ENCODE data around the gene NTN4. TPM values are rescaled to one million over a fixed set of nuclear protein-coding genes. Genes with fewer than 3 reads are reported as not detected.

NTN4 gene
- total and polyA plus RNA-seq, 4 donors, result 3.2 to 30.5 (median 15.0) TPM

- Histone ChIP-seq H3K4me3 (ENCODE audit: low read depth in 1 of 3, low read length in 3 of 3) (no peak overlapping the region), H3K4me1 (ENCODE audit: control insufficient read depth in 4 of 4, insufficient read depth in 4 of 4, low read length in 3 of 4) (peaks cover 0 to 7% (median 1%) of the 10 kb centered on the region in 4 donors), H3K9ac (ENCODE audit: low read depth in 1 of 2, low read length in 2 of 2) (no peak overlapping the region), H3K27ac (ENCODE audit: low read depth in 1 of 2, low read length in 2 of 2) (no peak overlapping the region), H3K27me3 (ENCODE audit: control insufficient read depth in 4 of 4, insufficient read depth in 4 of 4, low read length in 3 of 4) (no peaks in the 10 kb centered on the region), H3K36me3 (ENCODE audit: control insufficient read depth in 4 of 4, insufficient read depth in 3 of 4, low read depth in 1 of 4, low read length in 3 of 4) (peaks cover 0 to 2% (median 0%) of the 10 kb centered on the region in 4 donors), H3K9me3 (ENCODE audit: control insufficient read depth in 4 of 4, low read length in 3 of 4) (no peaks in the 10 kb centered on the region)
- TF ChIP-seq HNF4A (conservative IDR thresholded peaks at IDR 0.05), result no peak
- TF ChIP-seq ZBTB33 (IDR thresholded peaks at IDR 0.05), result no peak
- no peak for TF ChIP-seq ATF3 (IDR thresholded peaks at IDR 0.05)
- no peak for TF ChIP-seq TAF1 (conservative IDR thresholded peaks at IDR 0.05)
- TF ChIP-seq FOXA2 (IDR thresholded peaks at IDR 0.05), result no peak
- no peak for TF ChIP-seq CTCF (IDR thresholded peaks at IDR 0.05; ENCODE audit: low read depth, low read length, missing input control)
- no peak for TF ChIP-seq HNF4G (IDR thresholded peaks at IDR 0.05)
- TF ChIP-seq NR2F2 (IDR thresholded peaks at IDR 0.05), result no peak
- TF ChIP-seq MAX (IDR thresholded peaks at IDR 0.05), result no peak
- no peak for TF ChIP-seq GABPA (IDR thresholded peaks at IDR 0.05 in 1 of 2, conservative IDR thresholded peaks at IDR 0.05 in 1 of 2)
- no peak for TF ChIP-seq RAD21 (IDR thresholded peaks at IDR 0.05)
- DNase-seq (ENCODE audit: low spot score), result no peak
- WGBS, result 59% methylated on average over 3 of the region's 3 CpGs
These were observed 72.5 kb downstream of the NTN4 start for GRCh38 chr12:95718006-95718431.

- 67% methylated on average over 5 of the region's 5 CpGs for WGBS
- H3K4me3 ChIP-seq (ENCODE audit: low read depth in 1 of 3, low read length in 3 of 3), result no peak overlapping the region
- no peak overlapping the region for H3K9ac ChIP-seq (ENCODE audit: low read depth in 1 of 2, low read length in 2 of 2)
- DNase-seq (ENCODE audit: low spot score), result no peak
- no peaks in the 10 kb centered on the region for H3K9me3 ChIP-seq (ENCODE audit: control insufficient read depth in 4 of 4, low read length in 3 of 4)
- no peak overlapping the region for H3K27ac ChIP-seq (ENCODE audit: low read depth in 1 of 2, low read length in 2 of 2)
- H3K27me3 ChIP-seq (ENCODE audit: control insufficient read depth in 4 of 4, insufficient read depth in 4 of 4, low read length in 3 of 4), result no peaks in the 10 kb centered on the region
- TF ChIP-seq REST (IDR thresholded peaks at IDR 0.05) (no peak), HNF4A (conservative IDR thresholded peaks at IDR 0.05) (no peak), NR2F2 (IDR thresholded peaks at IDR 0.05) (no peak), ATF3 (IDR thresholded peaks at IDR 0.05) (no peak), TAF1 (conservative IDR thresholded peaks at IDR 0.05) (no peak), FOXA1 (IDR thresholded peaks at IDR 0.05) (no peak), SP1 (IDR thresholded peaks at IDR 0.05) (no peak), RXRA (IDR thresholded peaks at IDR 0.05) (no peak), EGR1 (IDR thresholded peaks at IDR 0.05; ENCODE audit: low read depth in 2 of 2) (no peak), ZBTB33 (IDR thresholded peaks at IDR 0.05) (no peak), HNF4G (IDR thresholded peaks at IDR 0.05) (no peak), JUND (IDR thresholded peaks at IDR 0.05) (no peak), CTCF (IDR thresholded peaks at IDR 0.05; ENCODE audit: low read depth, low read length, missing input control) (no peak), FOXA2 (IDR thresholded peaks at IDR 0.05) (no peak)
- peaks cover 0 to 5% (median 0%) of the 10 kb centered on the region in 4 donors for H3K36me3 ChIP-seq (ENCODE audit: control insufficient read depth in 4 of 4, insufficient read depth in 3 of 4, low read depth in 1 of 4, low read length in 3 of 4)
- peaks cover 0 to 7% (median 1%) of the 10 kb centered on the region in 4 donors for H3K4me1 ChIP-seq (ENCODE audit: control insufficient read depth in 4 of 4, insufficient read depth in 4 of 4, low read length in 3 of 4)
These were observed 73.1 kb downstream of the NTN4 start for GRCh38 chr12:95717316-95717928.

All from liver (tissue), 9 donors.